Amniotic stem cell (primary cell): ENCODE results near the gene ISYNA1.

ENCODE experiments used
- DNase-seq: peaks from one replicate; lab custom pipeline; 2025; lab: John Stamatoyannopoulos, UW

ISYNA1 gene

DNA sequence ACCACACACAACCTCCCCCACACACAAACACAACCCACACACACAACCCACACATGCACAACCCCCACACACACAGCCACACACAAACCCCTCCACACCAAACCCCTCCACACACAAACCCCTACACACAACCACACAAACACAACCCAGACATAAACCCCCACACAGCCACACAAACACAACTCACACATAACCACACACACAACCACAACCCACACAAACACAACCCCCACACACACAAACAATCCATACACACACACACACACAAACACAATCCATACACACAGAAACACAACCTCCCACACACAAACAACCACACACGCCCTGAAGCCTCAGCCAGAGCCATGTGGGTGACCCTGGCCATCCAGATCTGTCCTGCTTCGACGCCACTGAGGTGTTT, 30.0 kb upstream of the ISYNA1 start:
- no peak for DNase-seq

DNA sequence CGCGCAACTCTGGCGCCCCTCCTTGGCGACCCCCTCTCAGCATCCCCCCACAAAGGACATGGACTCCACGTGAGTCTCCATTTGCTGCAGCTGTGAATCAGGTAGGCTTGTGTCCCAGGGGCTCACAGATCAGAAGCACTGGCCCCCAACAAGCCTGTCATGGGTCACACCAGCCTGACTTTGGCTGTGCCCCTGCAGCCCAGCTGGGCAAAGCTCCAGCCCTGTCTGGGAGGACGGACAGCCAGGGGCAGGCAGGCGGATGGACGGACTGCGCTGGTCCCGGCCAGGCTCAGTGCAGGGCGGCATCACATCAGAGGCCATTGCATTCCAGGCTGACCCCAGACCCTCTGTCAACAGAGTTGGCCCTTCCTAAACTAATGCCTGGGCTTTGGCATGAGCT, 28.4 kb upstream of the ISYNA1 start:
- DNase-seq = no peak

DNA sequence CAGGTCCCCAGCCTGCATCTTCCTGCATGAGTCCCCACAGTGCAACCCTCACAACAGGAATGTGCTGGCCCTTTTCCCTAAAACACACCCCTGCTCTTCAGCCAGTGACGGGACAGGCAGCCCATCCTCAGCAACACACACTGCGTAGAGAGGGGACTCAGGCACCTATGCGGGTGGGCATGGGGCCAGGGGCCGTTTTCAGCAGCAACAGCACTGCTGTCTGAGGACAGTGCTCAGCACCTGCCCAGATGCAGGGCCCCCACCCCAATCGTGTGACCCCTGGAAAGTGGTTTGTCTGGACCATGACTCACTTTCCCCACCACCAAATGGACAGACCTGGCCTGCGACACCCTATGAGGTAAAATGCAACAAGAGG, 28.0 kb upstream of the ISYNA1 start:
- no peak for DNase-seq

DNA sequence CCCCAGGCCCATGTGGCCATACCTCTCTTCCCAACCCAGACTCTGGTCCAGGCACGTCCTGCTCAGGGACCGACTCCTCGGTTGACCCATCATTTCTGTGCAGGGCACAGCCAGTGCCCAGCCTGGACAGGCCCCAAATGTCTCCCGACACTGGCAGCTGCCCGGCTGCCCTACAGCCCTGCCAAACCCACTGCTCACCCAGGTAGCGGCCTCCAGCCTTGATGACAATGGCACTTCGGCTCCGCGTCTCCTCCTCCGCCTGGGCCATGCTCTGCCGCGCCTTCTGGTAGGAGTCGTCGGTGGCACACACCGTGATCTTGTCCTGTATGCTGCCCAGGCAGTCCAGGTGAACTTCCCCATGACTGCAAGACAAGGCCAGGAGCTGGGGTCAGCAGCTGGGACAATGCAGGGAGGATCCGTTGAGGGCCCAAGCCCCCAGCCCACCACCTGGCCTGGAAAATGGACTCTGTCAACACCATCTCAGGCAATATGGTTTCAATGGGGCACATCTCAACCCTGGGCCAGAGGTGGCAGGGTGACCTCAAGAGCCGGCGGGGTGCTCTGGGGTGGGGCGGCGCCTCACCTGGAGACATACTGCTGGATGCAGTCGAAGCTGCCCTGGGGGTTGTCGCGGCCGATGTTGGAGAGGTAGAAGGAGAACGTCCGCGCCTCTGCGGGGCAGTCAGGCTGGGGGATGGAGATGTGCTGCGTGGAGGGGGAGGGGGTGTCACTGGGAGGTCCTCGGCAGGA, 27.5 kb upstream of the ISYNA1 start:
- DNase-seq = no peak

DNA sequence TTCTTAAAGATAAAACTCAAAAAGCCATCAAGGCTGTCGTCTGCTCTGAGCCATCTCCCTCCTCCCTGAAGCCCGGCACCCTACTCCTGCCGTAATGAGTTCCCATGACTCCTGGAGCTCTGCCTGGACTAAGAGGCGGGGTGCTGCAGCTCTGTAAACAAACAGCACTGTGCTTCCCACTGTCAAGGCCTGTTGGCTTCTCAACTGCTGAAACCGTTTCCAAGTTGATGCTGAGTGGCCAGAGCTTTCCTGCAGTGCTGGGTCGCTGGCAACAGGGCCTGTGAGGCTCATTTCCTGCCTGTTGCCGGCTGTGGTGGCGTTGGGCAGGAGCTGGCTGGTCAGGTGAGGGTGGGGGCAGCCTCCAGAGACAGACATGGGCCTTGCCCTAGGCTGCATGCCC, 26.7 kb upstream of the ISYNA1 start:
- peak; percentile 35 for DNase-seq

DNA sequence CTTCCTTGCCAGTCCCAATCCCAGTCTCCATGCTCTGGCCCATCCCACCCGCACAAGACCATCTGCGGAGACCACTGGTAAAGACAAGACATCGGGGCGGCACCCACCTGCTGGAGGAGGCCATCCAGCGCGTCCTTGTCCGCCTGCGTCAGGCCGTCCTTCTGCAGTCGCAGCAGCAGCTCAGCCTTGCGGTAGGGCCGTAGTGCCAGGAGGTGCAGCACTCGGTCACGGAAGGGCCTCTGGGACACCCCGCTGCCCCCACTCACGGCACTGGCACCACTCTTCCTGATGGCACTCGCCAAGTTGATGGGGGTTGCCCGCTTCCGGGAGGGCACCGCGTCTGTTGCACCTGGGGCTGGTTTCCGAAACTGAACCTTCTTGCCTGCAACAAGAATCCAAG, 23.5 kb upstream of the ISYNA1 start:
- no peak for DNase-seq

DNA sequence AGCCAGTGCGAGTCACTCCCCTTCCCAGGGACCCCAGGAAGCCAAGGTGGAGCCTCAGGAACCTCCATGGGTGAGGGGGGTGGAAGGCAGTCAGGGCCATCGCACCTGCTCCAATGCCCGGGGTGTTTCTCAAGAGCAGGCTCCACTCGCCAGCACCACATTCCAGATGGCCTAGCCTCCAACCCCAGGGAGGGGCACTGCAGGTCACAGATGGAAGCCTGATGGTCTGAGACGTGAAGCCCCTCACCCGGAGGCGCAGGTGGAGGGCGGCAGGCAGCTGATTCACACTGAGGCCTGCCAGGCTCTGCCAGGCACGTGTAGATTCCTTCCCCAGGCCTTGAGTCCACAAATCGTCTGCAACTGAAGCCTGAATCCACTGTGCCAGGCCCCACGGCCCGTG, 23.0 kb upstream of the ISYNA1 start:
- DNase-seq = no peak

DNA sequence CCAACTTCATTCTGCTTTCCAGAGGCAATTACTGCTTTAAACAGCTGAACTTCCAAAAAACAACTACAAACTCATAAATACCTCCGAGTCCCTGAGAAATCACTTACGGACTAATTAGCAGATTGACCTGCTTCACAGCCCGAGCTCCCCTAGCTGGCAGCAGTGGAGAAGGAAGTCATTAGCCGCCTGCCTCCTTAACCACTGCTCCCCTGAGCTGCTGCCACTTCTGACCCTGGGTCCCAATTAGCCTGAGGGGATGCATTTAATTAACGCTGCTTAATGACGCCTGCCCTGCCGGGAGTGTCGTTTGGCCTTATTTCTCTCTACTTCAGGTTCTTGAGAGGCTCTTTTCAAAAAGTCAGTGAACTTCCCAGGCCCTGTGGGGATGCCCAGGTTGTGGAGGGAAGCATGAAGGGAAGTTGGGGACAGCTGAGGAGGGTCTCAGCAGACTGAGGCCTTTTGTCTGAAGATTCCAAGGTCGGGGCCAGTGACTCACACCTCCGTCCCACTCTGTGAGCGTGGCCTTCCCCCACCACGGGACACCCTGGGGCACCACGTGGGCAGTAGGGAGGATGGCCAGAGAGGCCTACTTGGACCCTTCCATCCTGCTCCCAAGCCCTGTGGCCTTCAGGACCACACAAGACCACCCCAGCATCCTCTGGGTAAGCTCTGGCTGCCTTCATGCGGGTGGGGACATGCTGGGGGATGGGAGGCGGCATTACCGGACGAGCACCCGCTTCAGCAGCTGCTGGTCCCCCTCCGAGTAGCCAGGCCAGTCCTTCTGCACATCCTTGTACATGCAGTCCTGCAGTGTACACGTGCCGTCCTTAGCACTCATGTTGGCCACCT, 19.8 kb upstream of the ISYNA1 start:
- DNase-seq = no peak

DNA sequence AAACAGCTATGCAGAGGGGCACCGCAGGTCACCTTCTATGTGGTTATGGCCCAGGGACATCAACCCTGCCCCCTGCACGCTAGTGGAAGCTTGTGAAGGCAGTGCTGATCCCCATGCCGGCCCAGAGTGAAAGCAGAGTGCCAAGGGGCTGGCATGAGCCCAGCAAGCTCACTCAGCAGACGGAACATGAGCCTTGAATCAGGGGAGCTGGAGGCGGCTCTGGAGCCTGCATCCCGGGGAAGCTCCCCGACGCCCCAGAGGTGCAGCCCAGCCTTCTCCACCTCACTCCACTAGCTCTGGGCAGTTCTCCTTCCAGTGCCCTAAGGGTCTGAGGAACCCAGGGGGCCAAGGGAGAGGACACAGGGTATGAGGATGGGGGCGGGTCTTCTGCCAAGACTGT, 19.0 kb upstream of the ISYNA1 start:
- no peak for DNase-seq

DNA sequence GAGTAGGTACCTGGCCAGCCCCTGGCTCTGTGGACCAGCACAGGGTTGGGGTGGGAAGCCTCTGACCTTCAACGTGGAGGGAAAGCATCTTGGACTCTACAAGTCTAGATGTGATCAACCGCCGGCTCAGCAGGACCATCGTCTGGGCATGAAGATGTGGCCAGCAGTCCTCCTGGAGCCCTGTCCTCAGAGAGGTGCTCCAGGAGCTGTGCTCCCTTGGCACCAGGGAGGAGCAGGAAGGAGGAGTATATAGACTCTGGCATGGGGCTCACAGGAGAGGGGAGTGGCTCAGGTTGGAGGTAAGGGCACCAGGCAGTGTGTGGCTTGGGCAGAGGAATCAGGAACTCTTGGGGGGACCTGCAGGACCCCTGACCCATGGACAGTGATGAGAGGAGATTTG, 18.3 kb upstream of the ISYNA1 start:
- DNase-seq = no peak

DNA sequence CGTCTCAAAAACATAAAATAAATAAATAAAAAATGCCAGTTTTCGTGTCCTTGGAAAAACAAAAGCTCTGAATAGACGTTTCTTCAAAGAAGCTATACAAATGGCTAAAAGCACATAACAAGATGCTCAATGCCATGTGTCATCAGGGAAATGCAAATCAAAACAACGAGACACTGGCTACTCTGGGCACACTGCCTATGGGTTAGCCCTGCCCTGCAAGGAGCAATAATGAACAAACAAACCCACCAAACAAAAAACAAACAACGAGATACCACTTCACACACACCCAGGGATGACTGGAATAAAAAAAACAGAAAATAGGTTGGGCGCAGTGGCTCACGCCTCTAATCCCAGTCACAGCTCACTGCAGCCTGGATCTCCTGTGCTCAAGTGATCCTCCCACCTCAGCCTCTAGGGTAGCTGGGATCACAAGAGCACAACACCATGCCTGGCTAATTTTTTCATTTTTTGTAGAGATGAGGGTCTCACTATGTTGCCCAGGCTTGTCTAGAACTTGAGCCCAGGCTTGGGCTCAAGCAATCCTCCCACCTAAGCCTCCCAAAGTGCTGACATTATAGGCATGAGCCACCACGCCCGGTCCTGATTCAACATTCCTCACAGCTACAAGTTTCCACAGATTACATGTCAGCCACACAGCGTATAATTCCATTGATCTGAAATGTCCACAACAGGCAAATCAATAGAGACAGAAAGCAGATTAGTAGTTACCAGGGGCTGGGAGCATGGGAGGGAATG, 15.5 kb upstream of the ISYNA1 start:
- no peak for DNase-seq

DNA sequence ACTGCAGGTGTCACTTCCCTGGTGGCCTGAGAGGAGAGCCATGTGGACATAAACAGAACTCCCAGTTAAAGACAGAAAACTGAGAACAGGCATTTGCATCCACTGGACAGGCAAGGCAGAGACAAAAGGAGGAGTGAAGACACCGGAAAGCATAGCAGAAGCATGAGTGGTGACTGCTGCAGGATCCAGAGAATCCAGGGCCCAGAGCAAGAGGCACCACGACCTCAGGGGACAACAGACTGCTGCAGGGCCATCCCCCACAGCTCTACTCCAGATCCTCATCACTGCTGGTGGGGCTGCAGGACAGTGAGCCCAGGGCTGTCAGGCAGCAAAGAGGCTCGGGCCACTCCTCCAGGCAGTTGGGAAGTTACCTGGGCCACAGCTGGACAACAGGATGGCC, 14.5 kb upstream of the ISYNA1 start:
- DNase-seq = no peak

DNA sequence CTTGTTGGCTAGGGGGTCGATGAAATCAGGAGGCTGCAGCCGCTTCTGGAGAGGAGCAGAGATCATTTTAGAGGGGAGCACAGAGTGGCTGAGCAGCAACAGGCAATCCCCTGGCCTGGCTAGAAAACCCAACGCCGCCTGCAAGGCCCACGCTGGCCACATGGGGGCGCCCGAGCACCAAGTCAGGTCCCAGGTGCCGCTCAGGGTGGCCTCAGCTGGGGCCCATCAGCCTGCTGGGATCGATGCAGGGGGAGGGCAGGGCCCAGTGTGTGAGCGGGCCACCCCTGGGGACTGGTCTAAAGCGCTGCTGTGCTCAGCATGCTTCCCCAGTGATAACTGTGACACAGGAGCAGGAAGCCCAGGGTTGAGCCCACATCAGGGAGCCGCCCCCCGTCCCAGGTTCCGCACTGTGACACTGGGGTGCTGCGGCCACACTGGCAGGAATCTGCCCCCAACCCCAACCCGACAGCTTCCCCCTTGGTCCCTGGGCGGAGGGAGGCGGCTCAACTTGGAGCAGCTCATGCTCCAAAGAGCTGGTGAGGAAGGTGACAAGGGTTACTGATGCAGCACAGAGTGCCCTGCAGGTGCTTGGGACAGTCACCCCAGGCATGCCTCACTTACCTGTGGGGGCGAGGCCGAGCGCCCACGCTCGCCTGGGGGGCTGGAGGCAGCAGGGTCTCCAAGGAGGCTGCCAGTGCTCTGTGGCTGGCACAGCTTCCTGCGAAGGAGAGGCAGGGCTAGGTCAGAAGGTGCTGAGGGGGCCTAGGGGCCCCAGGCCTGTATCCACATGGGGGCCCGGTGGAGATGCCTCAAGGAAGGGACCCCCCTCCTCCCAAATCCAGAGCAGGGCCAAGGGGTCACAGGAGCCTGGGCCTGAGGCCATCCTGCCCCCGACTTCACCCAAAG, 13.3 kb upstream of the ISYNA1 start:
- DNase-seq = peak; percentile 46

DNA sequence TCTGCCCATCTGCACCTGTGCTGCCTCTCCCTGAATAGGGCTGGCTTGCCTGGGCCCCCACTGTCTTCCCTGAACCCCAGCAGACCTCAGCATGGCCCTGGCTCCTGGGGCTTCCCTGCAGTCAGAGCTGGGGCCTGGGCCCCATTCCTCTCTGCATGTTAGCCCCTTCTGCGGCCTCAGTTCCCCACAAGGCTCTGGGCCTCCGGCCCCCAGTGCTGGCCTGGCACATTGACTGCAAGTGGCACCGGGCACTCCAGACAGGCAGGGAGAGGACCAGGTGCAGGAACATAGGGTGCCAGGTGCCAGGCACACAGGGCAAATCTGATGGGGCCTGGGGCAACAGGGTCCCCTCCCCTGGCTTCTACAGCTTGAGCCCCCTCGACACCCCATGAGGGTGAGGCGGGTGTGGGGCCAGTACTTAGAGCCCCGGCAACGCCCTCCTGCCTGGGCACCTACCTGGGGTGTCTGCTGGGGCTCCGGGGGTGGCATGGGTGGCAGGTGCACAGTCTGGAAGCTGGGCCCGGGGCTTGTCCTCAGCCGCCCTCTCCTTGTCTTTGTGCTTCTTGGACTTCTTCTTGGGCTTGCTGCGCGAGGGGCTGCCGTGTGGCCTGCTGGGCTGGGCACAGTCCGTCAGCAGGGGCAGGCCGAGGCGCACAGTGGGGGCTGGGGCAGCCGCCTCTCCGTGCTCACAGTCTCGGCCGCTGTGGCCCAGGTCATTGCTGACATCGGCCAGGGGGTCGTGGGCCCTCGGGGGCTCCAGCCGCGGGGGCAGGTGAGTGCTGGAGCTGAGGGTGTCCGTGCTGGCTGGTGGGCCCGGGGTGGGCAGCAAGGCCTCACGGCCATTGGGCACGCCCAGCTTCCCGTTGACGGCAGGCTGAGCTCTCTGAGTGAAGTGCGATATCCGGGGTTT, 12.3 kb upstream of the ISYNA1 start:
- no peak for DNase-seq

DNA sequence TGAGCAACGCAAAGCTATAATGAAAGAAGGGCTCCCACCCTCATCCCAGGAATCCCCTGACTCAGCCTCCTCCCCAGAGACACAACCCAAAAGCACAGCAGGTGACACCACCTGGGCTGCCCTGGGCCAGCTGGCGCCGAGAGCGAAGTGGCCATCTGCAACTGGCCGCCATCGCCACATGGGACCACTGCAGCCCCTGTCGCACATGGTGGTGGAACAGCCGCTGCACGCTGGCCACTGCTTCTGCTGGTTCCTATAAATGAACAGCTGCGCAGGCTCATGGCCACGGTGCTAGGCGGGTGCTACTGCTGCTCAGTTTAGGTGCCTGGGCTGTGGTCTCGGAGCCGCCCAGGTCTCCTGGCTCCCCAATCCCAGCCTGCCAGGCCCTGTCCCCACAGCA, 11.6 kb upstream of the ISYNA1 start:
- no peak for DNase-seq

DNA sequence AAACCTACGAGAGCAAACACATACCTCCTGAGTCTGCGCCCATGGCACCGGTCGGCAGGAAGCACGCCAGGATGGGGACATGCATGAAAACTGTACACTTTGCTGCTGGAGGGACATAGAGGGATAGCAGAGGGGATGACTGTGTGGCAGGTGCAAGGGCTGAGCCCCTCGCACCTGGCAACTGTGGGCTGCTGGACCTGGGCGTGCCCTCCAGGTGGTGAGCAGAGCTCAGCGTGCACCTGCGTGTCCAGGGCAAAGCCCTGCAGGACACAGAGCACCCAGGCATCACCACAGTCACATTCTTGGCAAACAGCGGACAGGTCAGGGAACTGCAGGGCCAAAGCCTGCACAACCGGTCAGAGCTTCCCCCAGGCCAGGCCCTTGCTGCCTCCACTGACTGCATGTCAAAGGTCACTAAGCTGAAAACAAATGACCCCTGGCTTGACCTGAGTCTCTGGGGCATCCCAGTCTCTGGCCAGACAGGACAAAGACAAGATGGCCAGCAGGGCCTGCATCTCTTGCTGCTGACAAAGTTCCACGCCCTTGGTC, 9.0 kb upstream of the ISYNA1 start:
- DNase-seq = no peak

DNA sequence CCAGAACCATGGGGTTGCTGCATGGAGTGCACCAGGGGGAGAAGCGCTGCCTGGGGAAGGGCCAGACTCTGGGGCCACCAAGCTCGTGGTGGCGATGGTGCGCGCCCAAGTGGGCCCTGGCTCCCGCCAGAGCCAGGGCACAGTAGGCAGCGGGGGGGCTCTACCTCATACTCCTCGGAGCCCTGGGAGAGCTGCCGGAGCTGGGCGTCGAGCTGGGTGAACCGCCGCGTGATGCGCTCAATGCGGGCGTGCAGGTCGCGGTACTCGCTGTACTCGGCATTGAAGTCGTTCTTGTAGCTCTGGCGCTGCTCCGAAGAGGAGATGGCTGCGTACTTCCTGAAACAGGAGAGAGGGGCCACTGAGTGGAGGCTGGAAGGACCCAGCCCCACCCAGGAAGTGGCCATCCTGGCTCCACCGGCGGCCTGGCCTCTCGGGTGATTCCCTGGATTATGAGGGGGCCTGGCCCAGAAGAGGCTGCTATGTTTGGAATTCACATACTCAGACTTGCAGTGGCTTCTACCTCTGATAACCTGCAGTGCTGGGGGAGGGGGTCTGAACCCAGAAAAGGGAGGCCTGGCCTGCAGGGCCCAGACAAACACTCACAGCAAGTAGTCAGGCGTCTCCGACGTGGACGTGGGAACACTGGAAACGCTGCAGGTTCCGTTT, 8.3 kb upstream of the ISYNA1 start:
- DNase-seq = no peak

DNA sequence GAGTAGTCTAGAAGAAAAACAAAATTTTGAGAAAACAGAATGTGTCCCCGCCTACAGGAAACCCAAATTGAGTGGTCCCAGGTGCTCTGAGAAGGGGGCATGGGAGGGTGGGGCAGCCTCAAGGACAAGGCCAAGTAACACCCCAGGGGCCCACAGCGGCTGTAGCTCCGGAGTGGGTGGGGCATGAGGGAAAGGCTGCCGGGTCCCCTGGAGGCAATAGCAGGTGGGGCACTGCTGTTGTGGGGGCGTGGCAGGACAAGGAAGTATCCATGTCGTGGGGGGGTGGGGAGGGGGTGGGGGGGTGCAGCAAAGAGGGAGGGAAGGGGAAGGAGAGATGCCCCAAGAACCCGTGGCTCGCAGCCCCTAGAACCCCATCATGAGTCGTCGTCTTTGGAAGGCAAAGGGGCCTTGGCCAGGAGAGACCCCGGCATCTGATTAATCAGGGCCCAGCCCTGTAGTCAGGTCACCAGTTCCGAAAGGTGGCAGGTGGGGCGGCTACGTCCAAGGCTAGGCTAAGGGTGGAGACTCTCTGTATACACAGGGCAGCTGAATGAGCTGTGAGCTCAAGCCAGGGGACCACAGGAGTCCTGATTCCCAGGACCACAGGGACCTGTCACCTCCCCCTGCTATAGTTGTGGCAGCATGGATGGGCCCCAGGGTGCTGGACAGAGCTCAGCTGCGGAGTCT, 7.5 kb upstream of the ISYNA1 start:
- no peak for DNase-seq

DNA sequence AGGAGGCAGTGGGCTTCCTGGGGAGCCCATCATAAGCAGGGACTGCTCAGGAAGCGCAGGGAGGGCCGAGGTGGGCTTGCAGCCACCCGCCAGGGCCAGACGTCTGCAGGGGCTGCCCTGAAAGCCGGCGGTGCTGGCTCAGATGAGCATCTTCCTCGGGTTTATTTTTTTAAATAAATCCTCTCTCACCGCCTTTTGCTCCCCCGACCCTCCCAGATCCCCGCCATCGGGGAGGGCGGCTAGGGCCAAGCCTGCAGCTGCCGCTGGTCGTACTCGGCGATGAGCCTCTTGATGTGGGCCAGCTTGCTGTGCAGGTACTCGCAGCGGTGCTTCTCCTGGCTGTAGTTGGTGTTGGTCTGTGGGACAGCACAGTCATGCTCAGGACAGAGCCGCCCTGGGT, 6.6 kb upstream of the ISYNA1 start:
- DNase-seq = no peak
